ENCODE results near the gene MAD1L1. TPM values are rescaled to one million over a fixed set of nuclear protein-coding genes. Genes with fewer than 3 reads are reported as not detected.

The MAD1L1 gene
- total RNA-seq, 2 experiments from 2014 or later = 157 to 160 TPM

GRCh38 chr7:2253525-2254244 lies 20.9 kb upstream of the MAD1L1 start:
- POLR2A ChIA-PET = no interaction called here
- H3K9me3 ChIP-seq (ENCODE audit: control insufficient read depth in 1 of 2, insufficient read depth in 1 of 2, low read length in 2 of 2) = peaks cover 0 to 4% of the 10 kb centered on the region in 2 experiments
- no peak overlapping the region for H3K27ac Mint-ChIP-seq

GRCh38 chr7:2253021-2253420 lies 20.3 kb upstream of the MAD1L1 start:
- Mint-ChIP-seq H3K27ac (no peak overlapping the region), H3K4me1 (ENCODE audit: low read depth) (peaks cover 12% of the 10 kb centered on the region), H3K4me3 (no peak overlapping the region), H3K27me3 (no peaks in the 10 kb centered on the region), H3K36me3 (ENCODE audit: low read depth) (peaks cover 4% of the 10 kb centered on the region), H3K9me3 (no peaks in the 10 kb centered on the region)
- Histone ChIP-seq H3K9me3 (ENCODE audit: control insufficient read depth in 1 of 2, insufficient read depth in 1 of 2, low read length in 2 of 2) (peaks cover 0 to 4% of the 10 kb centered on the region in 2 experiments), H3K36me3 (ENCODE audit: insufficient read depth, low read length) (no peaks in the 10 kb centered on the region), H3K27me3 (ENCODE audit: control insufficient read depth in 1 of 2, insufficient read depth in 2 of 2, low read length in 2 of 2) (no peaks in the 10 kb centered on the region), H3K4me3 (ENCODE audit: low read length) (no peak overlapping the region), H3K27ac (ENCODE audit: low read depth in 1 of 2, low read length in 2 of 2) (no peak overlapping the region), H3K4me1 (ENCODE audit: insufficient read depth, low read length) (peaks cover 23% of the 10 kb centered on the region)
- ATAC-seq (ENCODE audit: poor library complexity) (no peak), DNase-seq (no peak)
- no peak for TF ChIP-seq CTCF (IDR thresholded peaks at IDR 0.05)
- intact Hi-C loops (cut with DNase I, micrococcal nuclease) = no loop called here
- CTCF ChIA-PET = no interaction called here
- POLR2A ChIA-PET = no interaction called here

More at GRCh38 chr7:2253525-2254244, 20.9 kb upstream of the MAD1L1 start:
- DNase-seq = no peak
- CTCF ChIA-PET = no interaction called here
- peaks cover 12% of the 10 kb centered on the region for H3K4me1 Mint-ChIP-seq (ENCODE audit: low read depth)
- no peak for TF ChIP-seq CTCF (IDR thresholded peaks at IDR 0.05)
- H3K9me3 Mint-ChIP-seq = no peaks in the 10 kb centered on the region
- no peaks in the 10 kb centered on the region for H3K36me3 ChIP-seq (ENCODE audit: insufficient read depth, low read length)
- no peak overlapping the region for H3K27ac ChIP-seq (ENCODE audit: low read depth in 1 of 2, low read length in 2 of 2)
- H3K27me3 ChIP-seq (ENCODE audit: control insufficient read depth in 1 of 2, insufficient read depth in 2 of 2, low read length in 2 of 2) = no peaks in the 10 kb centered on the region
- no peaks in the 10 kb centered on the region for H3K27me3 Mint-ChIP-seq
- no peak overlapping the region for H3K4me3 Mint-ChIP-seq
- H3K36me3 Mint-ChIP-seq (ENCODE audit: low read depth) = peaks cover 4% of the 10 kb centered on the region
- intact Hi-C loops (cut with DNase I, micrococcal nuclease) = no loop called here
- no peak for ATAC-seq (ENCODE audit: poor library complexity)
- H3K4me3 ChIP-seq (ENCODE audit: low read length) = no peak overlapping the region
- H3K4me1 ChIP-seq (ENCODE audit: insufficient read depth, low read length) = peaks cover 19% of the 10 kb centered on the region

GRCh38 chr7:2251841-2252771 lies 19.4 kb upstream of the MAD1L1 start:
- H3K36me3 ChIP-seq (ENCODE audit: insufficient read depth, low read length) = no peaks in the 10 kb centered on the region
- no peaks in the 10 kb centered on the region for H3K27me3 ChIP-seq (ENCODE audit: control insufficient read depth in 1 of 2, insufficient read depth in 2 of 2, low read length in 2 of 2)
- intact Hi-C loops (cut with DNase I, micrococcal nuclease) = no loop called here
- ATAC-seq (ENCODE audit: poor library complexity) (peak; percentile 17), DNase-seq (peak in 1 of 14 experiments; percentile 33)
- H3K4me3 ChIP-seq (ENCODE audit: low read length) = no peak overlapping the region
- CTCF ChIA-PET = no interaction called here
- peaks cover 12% of the 10 kb centered on the region for H3K4me1 Mint-ChIP-seq (ENCODE audit: low read depth)
- no peak overlapping the region for H3K27ac Mint-ChIP-seq
- no peak overlapping the region for H3K4me3 Mint-ChIP-seq
- peaks cover 4% of the 10 kb centered on the region for H3K36me3 Mint-ChIP-seq (ENCODE audit: low read depth)
- POLR2A ChIA-PET = no interaction called here
- no peaks in the 10 kb centered on the region for H3K27me3 Mint-ChIP-seq
- H3K4me1 ChIP-seq (ENCODE audit: insufficient read depth, low read length) = peaks cover 23% of the 10 kb centered on the region
- H3K9me3 ChIP-seq (ENCODE audit: control insufficient read depth in 1 of 2, insufficient read depth in 1 of 2, low read length in 2 of 2) = peaks cover 0 to 4% of the 10 kb centered on the region in 2 experiments
- no peak overlapping the region for H3K27ac ChIP-seq (ENCODE audit: low read depth in 1 of 2, low read length in 2 of 2)
- no peaks in the 10 kb centered on the region for H3K9me3 Mint-ChIP-seq
- no peak for TF ChIP-seq CTCF (IDR thresholded peaks at IDR 0.05)
